WI38 (cell line): ENCODE results near the gene FGF14.

Experiments
- H3K4me3 ChIP-seq: 2 replicates; pipeline ENCODE4 v1.5.1; 2011; ENCODE audit warnings: low read depth, mild to moderate bottlenecking, control low read depth, low read length
- TF ChIP-seq, protein P1 (sequence below): IDR thresholded peaks from 2 replicates; pipeline ENCODE4 v1.5.1; 2012; ENCODE audit warnings: low read depth, mild to moderate bottlenecking, control low read depth, low read length

The FGF14 gene

DNA sequence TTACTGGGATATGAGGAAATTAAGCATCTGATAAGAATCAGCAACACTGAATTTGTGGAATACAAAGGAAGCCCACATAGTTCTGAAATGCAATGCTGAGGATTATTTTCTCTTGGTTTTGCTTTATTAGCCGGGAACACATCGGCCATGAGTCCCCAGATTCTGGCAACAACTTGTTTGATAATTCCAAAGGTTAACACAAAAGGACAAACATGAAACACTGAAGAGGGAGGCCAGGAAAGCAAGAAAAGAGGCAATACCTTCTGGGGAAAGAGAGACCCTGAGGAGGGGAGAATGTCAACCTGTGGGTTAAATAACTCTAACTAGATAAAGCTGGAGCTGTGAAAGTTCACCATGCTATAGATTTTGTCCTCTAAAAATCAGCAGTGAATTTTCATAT is 663.5 kb downstream of the FGF14 start:
- H3K4me3 ChIP-seq = no peak overlapping the region
- TF ChIP-seq, protein P1, sequence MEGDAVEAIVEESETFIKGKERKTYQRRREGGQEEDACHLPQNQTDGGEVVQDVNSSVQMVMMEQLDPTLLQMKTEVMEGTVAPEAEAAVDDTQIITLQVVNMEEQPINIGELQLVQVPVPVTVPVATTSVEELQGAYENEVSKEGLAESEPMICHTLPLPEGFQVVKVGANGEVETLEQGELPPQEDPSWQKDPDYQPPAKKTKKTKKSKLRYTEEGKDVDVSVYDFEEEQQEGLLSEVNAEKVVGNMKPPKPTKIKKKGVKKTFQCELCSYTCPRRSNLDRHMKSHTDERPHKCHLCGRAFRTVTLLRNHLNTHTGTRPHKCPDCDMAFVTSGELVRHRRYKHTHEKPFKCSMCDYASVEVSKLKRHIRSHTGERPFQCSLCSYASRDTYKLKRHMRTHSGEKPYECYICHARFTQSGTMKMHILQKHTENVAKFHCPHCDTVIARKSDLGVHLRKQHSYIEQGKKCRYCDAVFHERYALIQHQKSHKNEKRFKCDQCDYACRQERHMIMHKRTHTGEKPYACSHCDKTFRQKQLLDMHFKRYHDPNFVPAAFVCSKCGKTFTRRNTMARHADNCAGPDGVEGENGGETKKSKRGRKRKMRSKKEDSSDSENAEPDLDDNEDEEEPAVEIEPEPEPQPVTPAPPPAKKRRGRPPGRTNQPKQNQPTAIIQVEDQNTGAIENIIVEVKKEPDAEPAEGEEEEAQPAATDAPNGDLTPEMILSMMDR = no peak

DNA sequence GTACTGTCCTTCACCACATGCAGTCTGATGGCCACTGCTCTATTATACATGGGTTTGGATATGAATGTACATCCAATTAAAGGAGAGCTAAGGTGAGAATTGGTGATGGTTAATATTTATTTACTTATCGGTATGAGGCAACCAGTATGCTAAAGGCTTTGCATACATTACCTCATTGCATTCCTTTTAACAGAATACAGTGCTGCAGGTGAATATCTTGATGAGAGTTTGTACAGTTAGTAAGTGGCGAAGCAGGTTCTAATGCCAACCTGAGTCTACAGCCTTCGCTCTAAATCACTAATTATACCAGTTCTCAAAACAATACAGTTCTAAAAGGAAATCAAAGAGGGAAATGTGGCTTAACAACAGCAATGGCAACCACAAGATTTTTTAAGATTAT is 665.3 kb downstream of the FGF14 start:
- H3K4me3 ChIP-seq = no peak overlapping the region
- TF ChIP-seq, protein P1 = no peak

DNA sequence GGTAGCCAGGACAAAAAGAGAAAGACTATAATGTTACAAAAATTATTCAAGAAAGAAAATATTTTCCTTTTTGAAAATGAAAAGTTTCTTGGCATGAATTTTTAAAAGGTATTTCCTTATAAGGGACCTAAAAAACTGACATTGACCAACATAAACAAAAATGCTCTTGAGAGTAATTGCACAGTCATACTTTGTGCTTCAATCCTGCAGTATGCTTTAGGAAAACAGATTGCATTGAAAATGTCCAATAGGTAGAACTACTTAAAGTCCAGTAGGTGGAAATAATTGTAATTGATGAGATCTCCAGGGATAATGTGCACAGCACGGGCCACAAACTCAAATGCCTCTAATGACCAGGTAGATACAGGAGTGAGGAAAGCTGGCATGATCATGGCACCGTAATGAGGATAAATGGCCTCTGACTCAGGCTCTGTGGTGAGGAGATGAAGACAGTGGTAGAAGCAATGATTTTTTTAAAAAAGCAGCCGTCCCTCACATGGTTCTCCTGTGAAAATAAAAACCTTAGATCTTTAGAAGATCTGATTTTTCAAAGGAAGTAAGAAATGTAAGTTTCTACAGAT is 671.3 kb downstream of the FGF14 start:
- TF ChIP-seq, protein P1 = no peak
- H3K4me3 ChIP-seq = no peak overlapping the region

DNA sequence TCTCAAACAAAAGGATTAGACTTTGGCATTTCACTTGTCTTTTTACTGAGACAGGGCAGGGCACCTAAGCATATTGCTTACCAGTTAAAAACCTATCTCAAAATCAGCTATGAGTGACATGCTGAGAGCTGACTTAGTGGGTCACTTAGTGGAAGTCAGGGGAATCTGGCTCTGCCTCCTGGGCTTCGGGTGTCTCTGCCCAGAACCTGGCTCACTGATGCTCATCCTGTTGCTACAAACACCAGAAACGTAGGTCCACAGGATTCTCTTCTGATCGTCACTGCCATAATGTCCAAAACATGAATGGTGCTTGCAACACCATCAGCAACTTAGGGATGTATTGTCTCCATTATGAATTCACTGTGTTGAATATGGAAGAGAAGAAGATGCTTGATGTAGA is 673.2 kb downstream of the FGF14 start:
- H3K4me3 ChIP-seq = no peak overlapping the region
- TF ChIP-seq, protein P1 = no peak

DNA sequence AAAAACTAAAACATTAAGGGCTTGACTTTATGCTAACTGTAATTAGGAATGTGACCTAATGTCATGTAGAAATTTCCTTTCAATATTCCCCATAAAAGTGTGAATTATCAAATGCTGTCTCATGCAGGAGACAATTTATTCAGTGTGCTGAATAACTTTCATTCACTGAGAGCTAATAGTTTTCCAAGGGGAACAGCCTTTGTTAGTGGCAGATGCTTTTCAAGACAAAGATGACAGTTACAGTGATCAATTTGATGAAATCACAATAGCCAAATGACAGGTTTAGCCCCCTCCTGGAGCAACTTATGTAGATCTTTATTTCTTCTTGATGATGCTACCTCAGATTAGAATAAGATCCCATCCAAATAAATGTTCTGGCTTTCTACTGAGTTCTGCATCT is 673.8 kb downstream of the FGF14 start:
- TF ChIP-seq, protein P1 = no peak
- H3K4me3 ChIP-seq = no peak overlapping the region

DNA sequence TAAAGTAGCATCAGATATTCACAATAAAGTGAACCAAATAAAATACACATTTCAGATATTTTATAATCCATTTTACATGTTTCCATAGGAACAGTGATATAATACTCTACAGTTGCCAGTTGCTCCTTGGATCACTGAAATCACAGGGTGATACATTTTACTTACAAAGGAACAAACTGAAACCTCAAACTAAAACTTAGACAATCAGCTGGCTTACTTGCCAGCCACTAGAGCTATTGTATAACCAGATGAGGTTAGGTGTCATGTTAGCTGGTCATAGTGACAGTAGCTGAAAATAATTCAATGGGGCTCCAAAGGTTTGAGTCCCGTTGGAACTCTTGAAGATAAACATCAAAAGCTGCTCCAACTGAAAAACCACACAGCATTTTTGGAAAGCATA is 674.7 kb downstream of the FGF14 start:
- TF ChIP-seq, protein P1 = no peak
- no peak overlapping the region for H3K4me3 ChIP-seq

DNA sequence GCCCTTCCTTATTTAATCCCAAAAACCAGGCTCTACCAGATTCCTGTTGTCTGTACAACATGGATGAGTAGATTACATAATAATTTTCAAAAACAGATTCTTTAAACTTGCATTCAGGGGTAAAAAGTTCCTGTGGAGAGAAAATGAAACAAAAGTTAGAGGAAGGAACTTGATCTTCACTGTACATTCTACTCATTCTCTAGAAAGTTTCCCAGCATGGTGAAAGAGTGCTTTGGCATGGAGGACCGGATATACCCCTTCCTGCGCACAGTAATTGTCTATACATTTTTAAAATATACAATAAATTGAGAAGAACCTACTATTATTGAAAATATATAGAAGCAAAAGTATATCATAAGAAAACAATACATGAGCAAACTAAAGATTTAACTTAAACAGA is 675.2 kb downstream of the FGF14 start:
- no peak overlapping the region for H3K4me3 ChIP-seq
- TF ChIP-seq, protein P1 = no peak
